ENCODE measurements around the gene METTL13. TPM values are rescaled to one million over a fixed set of nuclear protein-coding genes. Genes with fewer than 3 reads are reported as not detected.

The METTL13 gene
- total and polyA plus RNA-seq, 2 of the 8 experiments (the other 6 are each of a cell fraction or from before 2014, with no cell fraction given): 38.1 to 66.3 TPM

DNA sequence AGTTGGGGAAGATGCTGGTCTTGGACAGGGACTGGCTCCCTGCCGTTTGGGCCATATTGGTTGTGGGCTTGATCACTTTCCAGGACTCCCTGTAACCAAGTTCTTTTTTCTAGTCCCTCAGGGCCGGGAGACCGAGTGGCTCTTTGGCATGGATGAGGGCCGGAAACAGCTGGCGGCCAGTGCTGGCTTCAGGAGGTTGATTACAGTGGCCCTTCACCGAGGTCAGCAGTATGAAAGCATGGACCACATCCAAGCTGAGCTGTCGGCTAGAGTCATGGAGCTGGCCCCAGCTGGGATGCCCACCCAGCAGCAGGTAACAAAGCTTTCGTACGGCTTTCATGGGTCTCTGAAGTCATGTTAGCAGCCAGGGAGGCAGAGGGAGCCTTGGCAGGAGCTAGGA, 4.3 kb downstream of the METTL13 start:
- 89% methylated on average over 9 of the region's 9 CpGs; no CpG with 5 or more reads in 1 of the 2 experiments for whole genome bisulfite sequencing, 2 experiments (ENCODE audit: extremely low coverage in 1 of 2, insufficient coverage in 1 of 2, insufficient read length in 1 of 2, insufficient replicate concordance in 2 of 2, low coverage in 1 of 2, low lambda C conversion rate in 2 of 2, missing lambda C conversion rate in 1 of 2)
- Histone ChIP-seq H4K5ac (ENCODE audit: insufficient read length, low read depth, low read length) (no peak overlapping the region), H3K23ac (ENCODE audit: insufficient read length) (no peak overlapping the region), H2AK5ac (ENCODE audit: low read depth, low read length) (no peak overlapping the region), H3K4me2 (ENCODE audit: insufficient read depth in 1 of 2, low read depth in 2 of 2, low read length in 2 of 2) (no peak overlapping the region), H2BK20ac (ENCODE audit: low read length) (no peak overlapping the region), H3K9me3 (ENCODE audit: insufficient read depth in 2 of 2, low read depth in 1 of 2, low read length in 1 of 2) (no peaks in the 10 kb centered on the region; a peak in 1 of 4 replicates), H3K18ac (ENCODE audit: extremely low read depth, low read length) (no peak overlapping the region), H3K27me3 (replicated peaks in 1 of 4; ENCODE audit: control insufficient read depth in 3 of 4, extremely low read depth in 1 of 4, insufficient read depth in 3 of 4, low read length in 3 of 4) (no peaks in the 10 kb centered on the region), H2BK12ac (ENCODE audit: low read depth, low read length) (no peak overlapping the region), H2AFZ (ENCODE audit: low read length) (no peak overlapping the region), H2BK120ac (replicated peaks; ENCODE audit: low read depth, low read length) (no peak overlapping the region), H3K36me3 (ENCODE audit: control insufficient read depth in 2 of 4, insufficient read depth in 4 of 4, low read length in 3 of 4) (peaks cover 35 to 72% (median 63%) of the 10 kb centered on the region in 4 experiments), H3K23me2 (ENCODE audit: low read depth, low read length) (peaks cover 5% of the 10 kb centered on the region), H4K20me1 (replicated peaks in 1 of 2; ENCODE audit: control insufficient read depth in 1 of 2, insufficient read depth in 2 of 2, low read length in 2 of 2) (peaks cover 2 to 14% of the 10 kb centered on the region in 2 experiments), H3K56ac (replicated peaks; ENCODE audit: insufficient read length, low read depth, low read length) (no peak overlapping the region), H3K27ac (ENCODE audit: low read depth, low read length) (no peak overlapping the region), H3K79me2 (ENCODE audit: control insufficient read depth in 1 of 2, insufficient read depth in 2 of 2, low read length in 2 of 2) (peaks cover 17 to 59% of the 10 kb centered on the region in 2 experiments), H3K4ac (replicated peaks; ENCODE audit: insufficient read length, low read depth, low read length) (no peak overlapping the region), H3K14ac (ENCODE audit: insufficient read length) (no peak overlapping the region), H3K4me1 (replicated peaks in 1 of 4; ENCODE audit: control insufficient read depth in 3 of 4, insufficient read depth in 4 of 4, low read length in 3 of 4) (peaks cover 0 to 4% (median 2%) of the 10 kb centered on the region in 4 experiments; a peak in 4 of 7 replicates), H2BK15ac (ENCODE audit: low read length) (no peak overlapping the region), H2BK5ac (ENCODE audit: low read depth, low read length) (no peak overlapping the region), H3K79me1 (ENCODE audit: low read depth, low read length) (peaks cover 21% of the 10 kb centered on the region), H3K4me3 (ENCODE audit: extremely low read depth in 1 of 4, insufficient read depth in 2 of 4, low read depth in 3 of 4, low read length in 4 of 4) (no peak overlapping the region), H3K9ac (replicated peaks in 1 of 4; ENCODE audit: extremely low read depth in 1 of 4, low read depth in 3 of 4, low read length in 3 of 4) (no peak overlapping the region), H4K8ac (ENCODE audit: extremely low read depth, insufficient read depth, low read length) (no peak overlapping the region; the same call in 1 of the 2 replicates), H4K91ac (replicated peaks; ENCODE audit: insufficient read length, low read length) (no peak overlapping the region)
- ChIA-PET POLR2A (ENCODE audit: partially characterized antibody) (interaction anchor here (1.3 to 1.4 kb wide), 2 partner anchors 15 to 31 kb away, joined by 3 to 4 read pairs; no protein-coding TSS in a partner anchor), CTCF (ENCODE audit: partially characterized antibody) (interaction anchor here (0.8 to 3.0 kb wide), 6 partner anchors 15 to 199 kb away, joined by 3 to 24 read pairs (median 8); no protein-coding TSS in a partner anchor)
- no peak for DNase-seq (ENCODE audit: low read depth in 1 of 2, low spot score in 2 of 2)
- no peak for TF ChIP-seq CBX5 (IDR thresholded peaks at IDR 0.05; ENCODE audit: low read depth, low read length)
- TF ChIP-seq CEBPB (IDR thresholded peaks at IDR 0.05; ENCODE audit: low read depth, low read length): no peak
- TF ChIP-seq HDAC6 (IDR thresholded peaks at IDR 0.05; ENCODE audit: low read depth, low read length): no peak
- TF ChIP-seq TAF1 (IDR thresholded peaks at IDR 0.05; ENCODE audit: low read depth, low read length): no peak
- no peak for TF ChIP-seq SIRT6 (IDR thresholded peaks at IDR 0.05; ENCODE audit: low read length)
- TF ChIP-seq TAF7 (optimal IDR thresholded peaks at IDR 0.05; ENCODE audit: borderline replicate concordance, low read depth, low read length): no peak
- no peak for TF ChIP-seq EZH2 (IDR thresholded peaks at IDR 0.05; ENCODE audit: low read depth, low read length, severe bottlenecking)
- no peak for TF ChIP-seq TEAD4 (IDR thresholded peaks at IDR 0.05; ENCODE audit: low read depth, low read length)
- FAIRE-seq: no peak
